Measurements from ENCODE around the gene ARHGEF7. TPM values are rescaled to one million over a fixed set of nuclear protein-coding genes. Genes with fewer than 3 reads are reported as not detected.
A peak's percentile ranks its signal among the peaks of the same experiment; 100 is the strongest.

The ARHGEF7 gene
- total RNA-seq, 1 experiment from 2014 or later = 47.3 TPM

DNA sequence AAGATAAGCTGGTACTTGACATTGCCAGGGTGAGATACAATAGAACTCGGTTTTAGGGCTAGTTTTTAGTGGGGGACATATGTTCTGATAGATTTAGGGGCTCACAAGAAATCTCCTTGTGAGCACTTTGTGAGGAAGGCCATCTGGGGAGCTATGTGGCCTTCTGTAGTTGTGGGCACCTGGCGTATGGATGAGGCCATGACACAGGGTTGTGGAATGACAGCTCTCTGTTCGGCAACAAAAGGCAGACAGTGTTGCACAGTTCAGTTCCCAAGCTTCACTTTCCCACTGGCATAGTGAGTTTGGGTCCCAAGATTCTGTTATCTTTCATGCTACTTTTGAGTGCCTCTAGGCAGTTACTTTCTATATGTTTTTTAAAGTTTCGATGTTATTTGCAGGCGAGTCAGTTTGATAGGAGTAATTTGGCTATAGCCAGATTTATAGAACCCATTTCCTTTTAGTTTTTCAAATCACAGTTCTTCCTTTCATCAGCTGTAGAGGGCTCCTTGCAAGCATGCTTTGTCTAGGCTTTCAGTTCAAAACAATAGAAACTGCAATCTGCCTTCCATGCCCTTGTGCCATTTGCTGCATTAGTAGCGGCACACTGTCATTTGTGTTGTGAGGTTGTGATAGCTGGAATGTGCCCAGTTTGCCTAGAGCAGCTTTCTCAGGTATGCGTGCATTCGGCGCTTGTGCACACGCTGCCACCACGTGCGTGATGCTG lies 134.7 kb downstream of the ARHGEF7 start:
- CTCF ChIA-PET = no interaction called here
- Mint-ChIP-seq H3K4me1 (peaks cover 2% of the 10 kb centered on the region; the same call in 1 of the 2 replicates), H3K9me3 (no peaks in the 10 kb centered on the region), H3K4me3 (no peak overlapping the region), H3K27ac (peak overlapping the region; percentile 67; the same call in 1 of the 2 replicates), H3K27me3 (ENCODE audit: low read depth) (no peaks in the 10 kb centered on the region), H3K36me3 (peaks cover 33% of the 10 kb centered on the region)
- no peak for TF ChIP-seq ZNF232 (CRISPR knock-in tag; IDR thresholded peaks at IDR 0.05)
- TF ChIP-seq, protein P1, sequence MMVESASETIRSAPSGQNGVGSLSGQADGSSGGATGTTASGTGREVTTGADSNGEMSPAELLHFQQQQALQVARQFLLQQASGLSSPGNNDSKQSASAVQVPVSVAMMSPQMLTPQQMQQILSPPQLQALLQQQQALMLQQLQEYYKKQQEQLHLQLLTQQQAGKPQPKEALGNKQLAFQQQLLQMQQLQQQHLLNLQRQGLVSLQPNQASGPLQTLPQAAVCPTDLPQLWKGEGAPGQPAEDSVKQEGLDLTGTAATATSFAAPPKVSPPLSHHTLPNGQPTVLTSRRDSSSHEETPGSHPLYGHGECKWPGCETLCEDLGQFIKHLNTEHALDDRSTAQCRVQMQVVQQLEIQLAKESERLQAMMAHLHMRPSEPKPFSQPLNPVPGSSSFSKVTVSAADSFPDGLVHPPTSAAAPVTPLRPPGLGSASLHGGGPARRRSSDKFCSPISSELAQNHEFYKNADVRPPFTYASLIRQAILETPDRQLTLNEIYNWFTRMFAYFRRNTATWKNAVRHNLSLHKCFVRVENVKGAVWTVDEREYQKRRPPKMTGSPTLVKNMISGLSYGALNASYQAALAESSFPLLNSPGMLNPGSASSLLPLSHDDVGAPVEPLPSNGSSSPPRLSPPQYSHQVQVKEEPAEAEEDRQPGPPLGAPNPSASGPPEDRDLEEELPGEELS (CRISPR knock-in tag; IDR thresholded peaks at IDR 0.05) = no peak
- no peak for TF ChIP-seq EMX1 (CRISPR knock-in tag; IDR thresholded peaks at IDR 0.05)
- TF ChIP-seq TP53 (CRISPR knock-in tag; IDR thresholded peaks at IDR 0.05) = no peak
- TF ChIP-seq SOX15 (CRISPR knock-in tag; IDR thresholded peaks at IDR 0.05) = no peak
- TF ChIP-seq, protein P2, sequence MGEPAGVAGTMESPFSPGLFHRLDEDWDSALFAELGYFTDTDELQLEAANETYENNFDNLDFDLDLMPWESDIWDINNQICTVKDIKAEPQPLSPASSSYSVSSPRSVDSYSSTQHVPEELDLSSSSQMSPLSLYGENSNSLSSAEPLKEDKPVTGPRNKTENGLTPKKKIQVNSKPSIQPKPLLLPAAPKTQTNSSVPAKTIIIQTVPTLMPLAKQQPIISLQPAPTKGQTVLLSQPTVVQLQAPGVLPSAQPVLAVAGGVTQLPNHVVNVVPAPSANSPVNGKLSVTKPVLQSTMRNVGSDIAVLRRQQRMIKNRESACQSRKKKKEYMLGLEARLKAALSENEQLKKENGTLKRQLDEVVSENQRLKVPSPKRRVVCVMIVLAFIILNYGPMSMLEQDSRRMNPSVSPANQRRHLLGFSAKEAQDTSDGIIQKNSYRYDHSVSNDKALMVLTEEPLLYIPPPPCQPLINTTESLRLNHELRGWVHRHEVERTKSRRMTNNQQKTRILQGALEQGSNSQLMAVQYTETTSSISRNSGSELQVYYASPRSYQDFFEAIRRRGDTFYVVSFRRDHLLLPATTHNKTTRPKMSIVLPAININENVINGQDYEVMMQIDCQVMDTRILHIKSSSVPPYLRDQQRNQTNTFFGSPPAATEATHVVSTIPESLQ (CRISPR knock-in tag; IDR thresholded peaks at IDR 0.05) = no peak
- no peak for TF ChIP-seq GABPB1 (CRISPR knock-in tag; IDR thresholded peaks at IDR 0.05)
- no peak for TF ChIP-seq ZNF396 (CRISPR knock-in tag; IDR thresholded peaks at IDR 0.05; ENCODE audit: borderline replicate concordance)
- TF ChIP-seq HMGA2 (CRISPR knock-in tag; IDR thresholded peaks at IDR 0.05) = no peak
- no peak for TF ChIP-seq ZNF138 (CRISPR knock-in tag; conservative IDR thresholded peaks at IDR 0.05)
- no peak for ATAC-seq
- no peak for DNase-seq (ENCODE audit: low spot score)
- POLR2A ChIA-PET = interaction anchor here (0.6 kb wide), 1 partner anchor 145 kb away, joined by 3 read pairs; no protein-coding TSS in a partner anchor

DNA sequence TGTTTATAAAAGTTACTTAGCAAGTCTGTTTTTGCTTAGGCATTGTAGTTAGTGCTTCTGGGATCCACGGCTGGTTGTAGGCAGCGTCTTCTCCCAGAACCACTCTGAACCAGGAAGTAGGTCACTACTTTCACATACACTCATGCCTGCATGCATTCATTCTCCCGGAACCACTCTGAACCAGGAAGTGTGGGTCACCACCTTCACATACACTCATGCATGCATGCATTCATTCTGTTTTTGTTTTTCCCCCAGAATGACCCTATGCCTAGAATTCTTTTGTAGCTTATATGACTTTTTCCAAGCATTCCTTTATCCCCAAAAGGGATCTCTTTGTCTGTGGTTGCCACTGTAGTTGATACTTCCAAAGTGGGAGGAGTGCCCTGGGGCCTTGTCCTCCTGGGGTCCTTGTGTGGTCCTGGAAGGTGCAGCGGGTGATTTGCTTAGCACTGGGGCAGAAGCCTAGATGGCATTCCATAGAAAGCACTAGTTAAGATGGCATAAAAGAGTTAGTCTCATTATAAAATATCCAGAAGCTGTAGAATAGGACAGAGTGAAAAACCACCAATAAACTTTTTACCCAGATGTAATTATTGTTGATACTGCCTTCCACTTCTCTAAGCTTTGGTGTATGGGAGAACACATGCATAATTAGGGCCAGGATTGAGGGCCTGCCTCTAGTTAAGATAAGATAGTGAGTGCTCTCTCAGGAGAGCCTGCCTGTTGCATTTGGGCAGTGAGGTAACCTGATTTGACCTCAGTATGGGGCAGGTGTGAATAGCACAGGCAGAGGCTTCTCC lies 136.7 kb downstream of the ARHGEF7 start:
- POLR2A ChIA-PET = no interaction called here
- Mint-ChIP-seq H3K4me3 (no peak overlapping the region), H3K27ac (peak overlapping the region; percentile 31), H3K9me3 (no peaks in the 10 kb centered on the region), H3K36me3 (peaks cover 27% of the 10 kb centered on the region), H3K27me3 (ENCODE audit: low read depth) (no peaks in the 10 kb centered on the region), H3K4me1 (peaks cover 2% of the 10 kb centered on the region; the same call in 1 of the 2 replicates)
- CTCF ChIA-PET = interaction anchor here (0.5 kb wide), 1 partner anchor 159 kb away, joined by 3 read pairs; no protein-coding TSS in a partner anchor
- DNase-seq (ENCODE audit: low spot score) (no peak), ATAC-seq (no peak)
- no peak for TF ChIP-seq ZNF138 (CRISPR knock-in tag; conservative IDR thresholded peaks at IDR 0.05)
- TF ChIP-seq, protein P3, sequence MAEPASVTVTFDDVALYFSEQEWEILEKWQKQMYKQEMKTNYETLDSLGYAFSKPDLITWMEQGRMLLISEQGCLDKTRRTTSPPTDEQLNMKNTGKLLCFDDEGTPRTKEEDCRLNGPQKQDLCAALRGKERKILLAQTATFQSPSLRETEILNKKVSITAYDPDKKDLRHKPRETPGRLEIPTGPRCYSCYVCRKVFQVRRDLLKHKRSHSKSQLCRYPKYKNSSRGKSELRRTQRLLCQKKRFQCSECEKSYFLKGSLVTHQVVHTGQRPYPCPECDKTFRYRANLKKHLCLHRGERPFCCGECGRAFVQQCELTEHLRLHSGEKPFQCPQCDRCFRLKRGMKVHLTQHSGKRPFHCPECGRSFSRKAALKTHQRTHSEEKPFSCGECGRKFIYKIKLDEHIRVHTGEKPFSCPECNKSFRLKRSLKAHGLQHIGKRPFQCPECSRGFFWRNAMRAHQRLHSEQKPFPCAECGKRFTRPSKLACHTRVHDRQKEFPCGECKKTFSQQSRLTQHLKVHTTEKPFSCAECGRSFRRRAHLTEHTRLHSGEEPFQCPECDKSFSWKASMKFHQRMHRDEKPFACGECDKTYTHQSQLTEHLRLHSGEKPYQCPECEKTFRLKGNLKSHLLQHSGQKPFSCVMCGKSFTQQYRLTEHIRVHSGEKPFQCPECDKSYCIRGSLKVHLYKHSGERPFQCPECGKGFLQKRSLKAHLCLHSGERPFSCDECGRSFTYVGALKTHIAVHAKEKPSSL (CRISPR knock-in tag; conservative IDR thresholded peaks at IDR 0.05) = no peak
- TF ChIP-seq FOXJ3 (CRISPR knock-in tag; IDR thresholded peaks at IDR 0.05; ENCODE audit: borderline replicate concordance) = no peak
- TF ChIP-seq, protein P4, sequence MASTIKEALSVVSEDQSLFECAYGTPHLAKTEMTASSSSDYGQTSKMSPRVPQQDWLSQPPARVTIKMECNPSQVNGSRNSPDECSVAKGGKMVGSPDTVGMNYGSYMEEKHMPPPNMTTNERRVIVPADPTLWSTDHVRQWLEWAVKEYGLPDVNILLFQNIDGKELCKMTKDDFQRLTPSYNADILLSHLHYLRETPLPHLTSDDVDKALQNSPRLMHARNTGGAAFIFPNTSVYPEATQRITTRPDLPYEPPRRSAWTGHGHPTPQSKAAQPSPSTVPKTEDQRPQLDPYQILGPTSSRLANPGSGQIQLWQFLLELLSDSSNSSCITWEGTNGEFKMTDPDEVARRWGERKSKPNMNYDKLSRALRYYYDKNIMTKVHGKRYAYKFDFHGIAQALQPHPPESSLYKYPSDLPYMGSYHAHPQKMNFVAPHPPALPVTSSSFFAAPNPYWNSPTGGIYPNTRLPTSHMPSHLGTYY (CRISPR knock-in tag; IDR thresholded peaks at IDR 0.05) = no peak
- TF ChIP-seq ZNF219 (CRISPR knock-in tag; IDR thresholded peaks at IDR 0.05; ENCODE audit: borderline replicate concordance) = no peak
- no peak for TF ChIP-seq ZNF416 (CRISPR knock-in tag; IDR thresholded peaks at IDR 0.05)
- TF ChIP-seq FOXP1 (CRISPR knock-in tag; IDR thresholded peaks at IDR 0.05; ENCODE audit: borderline replicate concordance) = no peak
- TF ChIP-seq NFYB (CRISPR knock-in tag; conservative IDR thresholded peaks at IDR 0.05; ENCODE audit: low read depth) = no peak
- TF ChIP-seq, protein P5, sequence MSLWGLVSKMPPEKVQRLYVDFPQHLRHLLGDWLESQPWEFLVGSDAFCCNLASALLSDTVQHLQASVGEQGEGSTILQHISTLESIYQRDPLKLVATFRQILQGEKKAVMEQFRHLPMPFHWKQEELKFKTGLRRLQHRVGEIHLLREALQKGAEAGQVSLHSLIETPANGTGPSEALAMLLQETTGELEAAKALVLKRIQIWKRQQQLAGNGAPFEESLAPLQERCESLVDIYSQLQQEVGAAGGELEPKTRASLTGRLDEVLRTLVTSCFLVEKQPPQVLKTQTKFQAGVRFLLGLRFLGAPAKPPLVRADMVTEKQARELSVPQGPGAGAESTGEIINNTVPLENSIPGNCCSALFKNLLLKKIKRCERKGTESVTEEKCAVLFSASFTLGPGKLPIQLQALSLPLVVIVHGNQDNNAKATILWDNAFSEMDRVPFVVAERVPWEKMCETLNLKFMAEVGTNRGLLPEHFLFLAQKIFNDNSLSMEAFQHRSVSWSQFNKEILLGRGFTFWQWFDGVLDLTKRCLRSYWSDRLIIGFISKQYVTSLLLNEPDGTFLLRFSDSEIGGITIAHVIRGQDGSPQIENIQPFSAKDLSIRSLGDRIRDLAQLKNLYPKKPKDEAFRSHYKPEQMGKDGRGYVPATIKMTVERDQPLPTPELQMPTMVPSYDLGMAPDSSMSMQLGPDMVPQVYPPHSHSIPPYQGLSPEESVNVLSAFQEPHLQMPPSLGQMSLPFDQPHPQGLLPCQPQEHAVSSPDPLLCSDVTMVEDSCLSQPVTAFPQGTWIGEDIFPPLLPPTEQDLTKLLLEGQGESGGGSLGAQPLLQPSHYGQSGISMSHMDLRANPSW (CRISPR knock-in tag; conservative IDR thresholded peaks at IDR 0.05; ENCODE audit: low read depth) = no peak
- TF ChIP-seq FOXK1 (CRISPR knock-in tag; IDR thresholded peaks at IDR 0.05) = no peak
- TF ChIP-seq, protein P6, sequence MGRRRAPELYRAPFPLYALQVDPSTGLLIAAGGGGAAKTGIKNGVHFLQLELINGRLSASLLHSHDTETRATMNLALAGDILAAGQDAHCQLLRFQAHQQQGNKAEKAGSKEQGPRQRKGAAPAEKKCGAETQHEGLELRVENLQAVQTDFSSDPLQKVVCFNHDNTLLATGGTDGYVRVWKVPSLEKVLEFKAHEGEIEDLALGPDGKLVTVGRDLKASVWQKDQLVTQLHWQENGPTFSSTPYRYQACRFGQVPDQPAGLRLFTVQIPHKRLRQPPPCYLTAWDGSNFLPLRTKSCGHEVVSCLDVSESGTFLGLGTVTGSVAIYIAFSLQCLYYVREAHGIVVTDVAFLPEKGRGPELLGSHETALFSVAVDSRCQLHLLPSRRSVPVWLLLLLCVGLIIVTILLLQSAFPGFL (CRISPR knock-in tag; IDR thresholded peaks at IDR 0.05; ENCODE audit: borderline replicate concordance) = no peak
- TF ChIP-seq, protein P7, sequence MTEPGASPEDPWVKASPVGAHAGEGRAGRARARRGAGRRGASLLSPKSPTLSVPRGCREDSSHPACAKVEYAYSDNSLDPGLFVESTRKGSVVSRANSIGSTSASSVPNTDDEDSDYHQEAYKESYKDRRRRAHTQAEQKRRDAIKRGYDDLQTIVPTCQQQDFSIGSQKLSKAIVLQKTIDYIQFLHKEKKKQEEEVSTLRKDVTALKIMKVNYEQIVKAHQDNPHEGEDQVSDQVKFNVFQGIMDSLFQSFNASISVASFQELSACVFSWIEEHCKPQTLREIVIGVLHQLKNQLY (CRISPR knock-in tag; IDR thresholded peaks at IDR 0.05) = no peak
